GM19467 (cell line): Measurements from ENCODE around the gene SLC25A34.

Experiments used
- ATAC-seq: cut with Tn5 transposase; IDR thresholded peaks from one replicate; pipeline ENCODE4 v1.9.1; 2021; ENCODE audit warnings: mild to moderate bottlenecking, moderate library complexity; ENCODE audit not compliant: unreplicated experiment

The SLC25A34 gene

DNA sequence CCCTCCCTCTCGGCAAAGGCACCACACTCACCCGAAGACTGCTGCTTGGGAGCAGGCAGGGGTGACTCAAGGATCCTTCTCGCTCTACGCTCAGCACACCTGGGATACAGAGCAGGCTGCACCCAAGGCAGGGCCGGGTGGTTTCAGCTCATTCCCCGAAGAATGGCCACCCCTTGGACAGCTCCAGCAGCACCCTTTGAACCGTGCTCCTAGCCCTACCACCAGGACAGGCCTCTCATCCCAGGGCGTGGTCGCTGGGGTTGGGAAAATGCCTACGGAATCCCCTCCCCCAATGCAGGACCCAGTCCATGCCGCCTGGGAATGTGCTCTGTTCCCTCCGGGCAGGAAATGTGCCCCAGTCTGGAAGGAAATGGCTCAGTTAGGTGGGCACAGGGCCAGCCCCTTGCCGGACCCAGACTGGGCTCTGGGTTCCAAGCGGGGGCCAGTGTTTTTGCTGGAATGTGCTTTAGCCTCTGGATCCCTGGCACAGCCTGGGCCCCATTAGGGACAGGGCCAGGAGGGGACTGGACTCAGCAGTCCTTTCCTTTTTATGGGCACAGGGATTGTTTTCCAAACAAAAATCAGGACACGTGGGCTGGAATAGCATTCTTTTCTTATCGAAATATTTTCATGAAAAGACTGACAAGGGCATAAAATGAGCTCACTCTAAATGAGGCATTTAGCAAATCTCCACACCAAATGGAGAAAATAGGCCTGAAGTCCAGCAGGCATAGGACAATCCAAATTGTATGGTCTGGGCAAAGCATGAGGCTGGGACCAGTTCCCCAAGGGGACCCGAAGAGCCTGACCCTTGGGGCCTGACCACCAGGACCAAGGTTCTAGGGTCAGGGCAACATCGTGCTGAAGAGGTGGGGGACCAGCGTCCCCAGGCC lies 13.6 kb downstream of the SLC25A34 start:
- no peak for ATAC-seq

DNA sequence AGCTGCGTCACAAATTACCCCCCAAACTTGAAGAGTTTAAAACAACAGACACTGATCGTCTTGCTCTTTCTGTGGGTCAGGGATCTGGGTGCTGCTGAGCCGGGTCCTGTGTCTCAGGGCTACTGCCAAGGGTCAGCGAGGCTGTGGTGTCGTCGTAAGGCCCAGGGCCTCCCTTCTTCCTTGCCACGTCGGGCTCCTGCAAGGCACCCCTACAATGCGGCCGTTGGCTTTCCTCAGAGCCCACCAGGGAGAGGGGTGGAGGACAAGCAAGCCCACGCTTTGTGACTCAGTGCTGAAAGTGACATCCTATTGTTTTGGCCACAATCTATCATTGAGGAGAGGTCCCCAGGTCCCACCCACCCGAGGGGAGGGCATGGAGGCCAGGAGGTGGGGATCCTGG lies 14.9 kb downstream of the SLC25A34 start:
- no peak for ATAC-seq

DNA sequence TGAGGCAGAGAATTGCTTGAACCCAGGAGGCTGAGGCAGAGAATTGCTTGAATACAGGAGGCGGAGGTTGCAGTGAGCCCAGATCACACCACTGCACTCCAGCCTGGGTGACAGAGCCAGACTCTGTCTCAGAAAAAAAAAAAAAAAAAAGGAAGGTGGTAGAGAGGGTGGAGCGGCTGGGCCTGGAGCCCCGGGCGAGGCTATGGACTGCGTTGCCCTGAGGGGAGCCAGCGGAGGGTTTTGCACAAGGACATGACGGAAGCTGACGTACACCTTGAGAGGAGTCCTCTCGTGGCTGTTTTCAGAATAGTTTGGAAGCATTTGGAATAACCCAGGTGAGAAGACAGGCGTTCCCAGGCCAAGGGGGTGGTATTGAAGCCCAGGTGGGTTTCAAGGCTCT lies 15.7 kb downstream of the SLC25A34 start:
- ATAC-seq = no peak

DNA sequence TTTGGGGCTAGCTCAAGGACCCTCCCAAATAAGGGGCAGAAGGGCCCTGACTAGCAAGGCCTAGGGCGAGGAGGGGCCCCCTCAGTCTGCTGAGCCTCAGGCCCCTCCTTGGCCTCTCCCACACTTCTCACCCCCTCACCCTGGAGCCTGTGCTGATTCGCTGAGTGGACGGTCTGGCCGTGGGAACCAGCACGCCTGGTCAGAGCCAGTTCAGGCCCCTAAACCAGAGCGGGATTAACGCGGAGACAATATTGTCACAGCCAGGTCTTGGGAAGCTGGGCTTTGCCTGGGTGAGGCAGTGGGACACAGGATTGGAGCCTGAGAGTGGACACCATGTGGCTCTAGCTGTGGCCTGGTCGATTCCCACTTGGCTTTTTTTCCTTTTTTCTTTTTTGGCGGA lies 17.7 kb downstream of the SLC25A34 start:
- no peak for ATAC-seq

DNA sequence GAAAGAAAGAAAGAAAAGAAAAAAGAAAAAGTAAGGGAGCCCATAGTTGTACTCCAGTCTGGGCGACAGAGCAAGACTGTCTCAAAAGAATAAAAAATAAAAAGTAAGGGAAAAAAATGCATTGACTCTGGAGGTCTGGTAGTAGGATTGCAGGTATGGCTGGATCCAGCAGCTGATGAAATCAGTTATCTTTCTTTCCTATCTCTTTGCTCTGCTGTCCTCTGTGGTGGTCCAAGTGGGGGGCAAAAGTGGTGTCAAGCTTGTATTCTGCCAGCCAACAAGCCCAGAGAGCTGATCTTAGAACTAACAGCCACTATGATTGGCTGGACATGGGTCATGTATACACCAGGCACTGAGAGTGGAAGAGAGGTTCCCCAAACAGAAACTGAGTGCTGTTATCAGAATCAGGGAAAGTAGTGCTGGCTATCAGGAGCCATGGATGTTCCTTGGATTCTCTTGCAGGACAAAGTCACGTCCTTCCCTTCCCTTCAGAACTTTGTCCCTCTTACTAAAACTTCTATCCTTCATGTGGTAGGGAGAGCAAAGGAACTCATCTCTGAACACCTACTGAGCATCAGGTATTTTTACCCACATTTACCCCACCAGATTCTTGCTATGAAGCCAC lies 19.1 kb downstream of the SLC25A34 start:
- no peak for ATAC-seq

DNA sequence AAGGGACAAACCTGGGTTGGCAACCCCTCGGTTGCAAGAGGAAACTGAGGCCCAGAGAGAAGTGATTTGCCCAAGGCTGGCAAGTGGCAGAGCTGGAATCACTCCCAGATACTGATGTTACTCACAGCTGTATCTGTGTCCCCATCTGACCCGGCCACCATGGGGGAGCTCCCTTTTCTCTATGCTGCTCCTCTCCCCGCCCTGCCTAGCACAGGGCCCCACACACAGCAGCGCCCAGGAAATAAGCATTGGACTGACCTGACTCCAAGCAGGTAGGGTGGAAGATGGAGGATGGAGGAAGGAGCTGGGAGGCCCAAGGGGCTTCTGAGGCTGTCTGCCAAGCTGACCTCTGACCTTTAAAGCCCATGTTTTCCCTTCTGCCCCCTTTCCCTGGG lies 19.6 kb downstream of the SLC25A34 start:
- ATAC-seq = no peak

DNA sequence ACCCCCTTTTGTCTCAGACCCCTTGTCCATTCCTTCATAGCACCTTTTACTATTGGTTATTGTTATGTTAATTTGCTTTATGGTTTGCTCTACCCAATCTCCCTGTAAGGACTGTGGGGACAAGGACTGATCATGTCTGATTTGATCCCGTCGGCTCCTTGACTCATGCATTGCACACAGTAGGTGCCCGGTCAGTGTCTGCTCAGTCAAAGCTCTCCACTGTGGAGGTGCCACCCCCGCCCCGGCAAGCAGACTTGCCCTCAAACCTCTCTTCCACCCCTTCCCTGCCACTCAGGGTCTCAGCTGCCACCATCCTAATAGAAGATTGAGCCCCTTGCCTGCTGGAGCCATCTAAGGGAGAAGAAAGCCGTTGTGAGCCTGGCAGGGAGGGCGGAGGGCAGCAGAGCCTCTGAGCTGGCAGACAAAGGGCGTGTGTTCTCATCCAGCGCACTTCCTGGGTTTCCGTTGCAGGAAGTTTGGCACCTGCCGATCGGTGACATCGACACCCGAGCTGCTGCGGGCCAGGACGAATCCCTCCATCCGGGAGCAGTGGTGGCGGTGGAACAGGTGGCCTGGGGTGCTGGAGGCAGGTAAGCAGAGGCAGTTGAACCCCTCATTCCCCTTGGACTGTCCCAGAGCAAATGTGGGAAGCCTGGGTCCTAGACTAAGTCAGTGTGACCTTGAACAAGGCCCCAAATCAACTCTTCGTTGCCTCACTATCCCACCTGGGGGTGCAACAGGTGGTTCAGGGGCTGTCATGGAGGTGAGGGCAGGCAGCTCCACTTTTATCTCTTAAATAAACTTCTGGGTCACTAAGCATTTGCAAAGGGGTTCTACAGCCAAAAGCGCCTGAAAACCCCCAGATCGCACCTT lies 20.3 kb downstream of the SLC25A34 start:
- ATAC-seq = no peak

DNA sequence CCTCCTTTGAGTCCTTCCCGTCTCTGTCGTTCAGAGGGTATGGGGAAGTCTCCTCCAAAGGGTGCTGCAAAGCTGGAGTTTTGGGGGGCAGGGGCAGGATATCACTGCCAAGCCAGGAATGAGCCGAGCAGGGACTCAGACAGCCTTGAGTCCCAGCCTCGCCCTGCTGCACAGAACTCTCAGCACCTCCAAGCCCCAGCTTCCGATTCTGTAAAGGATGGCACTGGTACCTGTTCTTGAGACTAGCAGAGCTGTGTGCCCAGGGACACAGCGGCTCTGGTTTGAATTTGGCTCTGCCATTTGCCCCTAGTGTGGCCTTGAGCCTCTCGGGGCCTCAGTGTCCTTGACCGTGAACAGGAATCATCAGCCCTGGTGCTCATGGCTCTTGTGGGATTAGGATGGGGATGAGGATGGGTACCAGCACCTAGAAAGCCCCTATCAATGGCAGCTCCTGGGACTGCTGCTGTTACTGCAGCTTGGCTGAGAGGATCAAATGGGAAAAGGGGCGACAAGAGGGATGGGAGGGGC lies 21.0 kb downstream of the SLC25A34 start:
- ATAC-seq = no peak

DNA sequence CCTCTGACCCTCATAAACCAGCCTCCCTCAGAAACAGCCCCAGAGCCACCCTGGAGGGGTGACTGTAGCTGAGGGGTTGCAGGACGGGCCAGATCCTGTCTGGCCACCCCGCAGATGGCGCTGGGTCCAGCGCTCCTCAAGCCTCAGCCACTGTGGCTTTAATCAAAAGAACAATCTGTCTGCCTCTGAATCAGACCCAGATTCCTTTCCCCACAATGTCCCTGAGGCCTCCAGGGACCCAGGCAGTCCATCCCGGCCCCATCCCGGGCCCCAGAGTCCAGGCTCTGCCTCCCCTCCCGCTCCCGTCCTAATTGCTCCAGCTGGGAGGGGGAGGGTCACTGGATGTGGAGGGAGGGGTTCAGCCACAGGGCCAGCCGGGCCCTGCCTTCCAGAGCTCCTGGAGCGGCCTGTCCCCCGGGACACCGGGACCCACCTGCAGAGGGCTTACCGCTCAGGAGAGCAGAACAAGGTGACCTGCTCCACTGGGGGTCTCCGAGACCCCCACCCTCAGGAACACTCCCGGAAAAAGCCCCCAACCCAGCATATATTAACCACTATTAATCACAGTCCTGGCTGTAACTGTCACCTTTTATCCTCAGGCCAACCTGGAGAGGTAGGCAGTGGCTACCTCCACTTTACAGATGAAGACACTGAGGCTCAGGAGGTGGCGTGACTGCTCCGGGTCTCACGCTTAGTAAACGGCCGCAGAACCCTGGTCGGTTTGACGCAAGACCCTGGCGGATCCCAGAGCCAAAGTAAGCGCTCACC lies 21.7 kb downstream of the SLC25A34 start:
- ATAC-seq = no peak

DNA sequence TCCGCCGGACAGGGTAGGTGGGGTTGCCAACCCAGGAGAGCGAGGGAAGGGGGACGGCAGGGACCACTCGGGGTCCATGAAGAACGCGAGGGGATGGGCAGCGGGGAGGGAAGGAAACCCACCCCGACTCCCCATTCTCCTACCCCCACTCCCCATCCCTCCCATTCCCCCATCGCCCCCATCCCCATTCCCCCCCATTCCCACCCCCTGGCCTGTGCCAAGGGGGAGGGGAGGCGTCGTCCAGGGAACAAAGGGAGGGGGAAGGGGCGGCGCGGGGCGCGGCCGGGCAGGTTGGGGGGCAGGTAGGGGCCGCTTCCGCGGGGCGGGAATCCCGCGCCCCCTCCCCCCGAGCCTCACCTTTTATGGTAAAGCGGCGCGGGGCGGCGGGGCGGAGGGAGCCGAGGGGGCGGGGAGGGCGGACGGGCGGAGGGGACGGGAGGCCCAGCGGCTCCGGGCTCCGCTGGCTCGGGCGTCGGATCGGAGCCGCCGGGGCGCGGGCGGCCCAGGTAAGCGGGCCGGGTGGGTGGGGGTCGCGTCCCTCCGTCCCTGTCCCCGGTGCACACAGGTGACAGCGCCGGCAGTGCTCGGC lies 22.4 kb downstream of the SLC25A34 start, which contains the start of gene FBLIM1:
Gene FBLIM1, plus strand, starts transcription at position 453 of the 589 bp plus-strand sequence. CDS start 6,189 bp downstream, outside the sequence.
- no peak for ATAC-seq

DNA sequence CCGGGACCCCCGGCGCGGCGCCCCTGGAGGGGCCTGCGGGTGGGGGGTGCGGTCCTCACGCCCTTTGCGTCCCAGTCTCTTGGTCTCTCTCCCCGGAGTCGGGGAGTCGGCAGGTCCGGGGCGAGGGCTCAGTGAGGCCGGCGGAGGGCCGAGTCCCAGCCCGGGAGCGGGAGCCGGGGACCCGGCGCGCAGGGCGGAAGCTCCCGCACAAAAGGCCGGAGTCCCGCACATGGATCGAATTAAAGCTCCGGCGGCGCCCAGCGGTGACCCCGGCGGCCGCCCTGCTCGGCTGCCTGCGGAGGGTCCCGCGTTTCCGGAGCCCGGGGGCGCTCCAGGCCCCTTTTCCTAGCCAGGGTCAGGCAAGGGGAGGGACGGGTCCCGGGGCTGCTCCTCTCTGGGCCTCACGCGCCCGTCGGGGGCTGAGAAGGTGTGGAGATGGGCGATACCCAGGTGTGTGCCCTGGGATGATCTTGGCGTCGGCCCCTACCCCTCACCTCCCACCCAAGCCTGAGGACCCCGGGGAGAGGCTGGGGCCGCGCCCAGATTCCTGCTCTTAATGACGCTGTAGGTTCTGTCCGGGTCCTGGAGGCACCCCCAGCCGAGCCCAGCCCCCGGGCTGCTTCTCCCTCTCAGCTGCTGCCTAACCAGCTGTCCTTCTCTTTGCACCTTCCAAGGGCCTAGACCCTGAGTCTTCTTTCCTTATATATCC lies 23.0 kb downstream of the SLC25A34 start:
- ATAC-seq = no peak

DNA sequence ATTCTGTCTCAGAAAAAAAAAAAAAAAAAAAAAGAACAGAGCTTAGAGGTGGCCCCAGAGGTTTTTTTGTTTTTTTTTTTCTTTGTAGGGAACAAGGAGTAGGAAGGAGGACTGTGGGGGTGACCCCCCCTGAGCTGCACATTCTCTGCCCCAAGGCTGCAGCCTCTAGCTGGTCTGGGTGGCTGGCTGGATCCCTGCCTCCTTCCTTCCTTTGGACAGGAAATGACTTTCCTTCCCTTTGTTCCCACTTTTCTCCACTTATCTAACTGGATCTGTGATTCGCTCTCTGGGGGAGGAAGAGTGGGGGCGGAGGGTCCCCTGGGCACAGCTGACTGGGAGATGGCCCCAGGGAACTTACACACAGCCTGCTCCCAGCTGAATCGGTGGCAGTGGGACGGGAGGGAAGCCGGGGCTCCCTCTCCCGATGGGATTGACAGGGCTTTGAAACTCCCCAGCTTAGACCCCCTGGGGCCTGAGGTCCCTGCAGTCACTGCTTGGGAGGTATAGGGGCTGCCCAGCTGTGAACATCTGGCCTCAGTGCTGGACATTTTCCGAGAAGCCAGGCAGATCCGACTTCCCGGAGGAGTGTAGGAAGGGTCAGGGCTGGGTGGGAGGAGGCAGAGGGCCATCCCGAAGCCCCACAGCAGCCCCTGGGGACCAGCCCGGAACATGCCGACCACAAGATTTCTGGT lies 24.6 kb downstream of the SLC25A34 start:
- no peak for ATAC-seq

DNA sequence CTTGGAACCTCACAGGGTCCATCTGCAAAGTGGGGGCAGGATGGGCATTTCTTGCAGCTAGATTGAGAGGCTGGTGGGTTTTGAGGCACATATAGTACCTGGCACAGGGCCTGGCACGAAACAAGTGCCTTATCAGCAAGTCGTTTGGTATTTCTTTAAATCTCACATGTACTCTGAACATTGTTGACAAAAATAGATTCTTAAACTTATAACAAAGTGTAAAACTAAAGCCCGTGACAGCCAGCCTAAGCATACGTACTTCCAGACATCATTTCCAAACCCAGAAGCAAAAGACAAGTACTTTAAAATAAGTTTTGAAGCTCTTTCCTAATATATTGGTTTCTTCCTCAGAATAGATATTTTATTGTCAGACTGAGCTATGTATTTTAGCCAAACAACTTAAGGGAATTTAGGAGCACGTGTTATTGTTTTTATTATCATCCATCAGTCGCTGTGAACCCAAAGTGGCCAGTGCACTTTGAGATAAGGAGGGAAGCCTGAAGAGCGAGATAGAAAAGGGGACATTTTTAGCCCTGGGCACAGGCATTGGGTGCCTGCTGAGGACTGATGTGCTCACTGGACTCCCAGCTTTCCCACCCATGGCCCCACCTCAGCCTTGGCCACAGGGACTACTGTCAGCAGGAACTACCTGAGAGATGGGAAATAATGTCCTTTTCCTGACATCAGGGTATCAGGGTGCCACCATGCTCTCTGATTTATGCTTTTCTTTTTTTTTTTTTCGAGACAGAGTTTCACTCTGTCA lies 25.5 kb downstream of the SLC25A34 start:
- ATAC-seq = no peak

DNA sequence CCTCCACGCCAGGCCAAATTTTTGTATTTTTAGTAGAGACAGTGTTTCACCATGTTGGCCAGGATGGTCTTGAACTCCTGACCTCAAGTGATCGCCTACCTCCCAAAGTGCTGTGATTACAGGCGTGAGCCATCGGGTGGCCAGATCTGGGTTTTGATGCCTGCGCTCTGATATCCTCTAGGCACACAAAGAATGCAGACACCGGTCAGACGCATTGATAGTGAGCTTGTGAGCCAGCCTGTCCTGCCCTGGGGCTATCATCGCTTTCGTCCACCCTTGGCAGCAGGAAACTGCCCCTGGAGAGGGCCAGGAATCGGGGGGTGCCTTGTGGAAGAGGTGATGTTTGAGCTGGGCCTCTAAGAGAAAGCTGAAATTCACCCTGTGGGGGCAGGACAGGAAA lies 26.5 kb downstream of the SLC25A34 start:
- no peak for ATAC-seq

DNA sequence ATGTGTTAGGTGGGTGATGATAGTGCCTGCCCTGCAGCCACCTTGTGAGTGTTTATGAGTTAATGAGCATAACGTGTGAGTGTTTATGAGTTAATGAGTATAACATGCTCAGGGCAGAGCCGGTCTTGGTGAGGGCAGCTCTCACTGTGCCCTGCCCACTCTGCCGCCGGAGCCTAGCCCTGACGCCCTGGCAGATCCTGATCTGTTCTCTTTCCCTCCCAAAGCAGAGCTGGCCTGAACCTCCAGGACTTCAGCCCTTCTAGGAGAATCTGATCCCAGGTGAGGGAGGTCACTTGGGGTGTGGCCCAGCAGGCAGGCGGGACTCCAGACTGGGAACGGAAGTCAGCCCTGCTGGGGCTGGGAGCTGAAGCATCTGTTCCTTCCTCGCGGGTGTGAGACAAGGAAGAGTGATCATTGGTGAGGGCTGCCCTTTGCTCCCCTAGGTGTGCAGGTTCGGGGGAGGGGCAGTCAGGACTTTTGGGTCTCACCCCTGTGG lies 28.3 kb downstream of the SLC25A34 start:
- no peak for ATAC-seq

DNA sequence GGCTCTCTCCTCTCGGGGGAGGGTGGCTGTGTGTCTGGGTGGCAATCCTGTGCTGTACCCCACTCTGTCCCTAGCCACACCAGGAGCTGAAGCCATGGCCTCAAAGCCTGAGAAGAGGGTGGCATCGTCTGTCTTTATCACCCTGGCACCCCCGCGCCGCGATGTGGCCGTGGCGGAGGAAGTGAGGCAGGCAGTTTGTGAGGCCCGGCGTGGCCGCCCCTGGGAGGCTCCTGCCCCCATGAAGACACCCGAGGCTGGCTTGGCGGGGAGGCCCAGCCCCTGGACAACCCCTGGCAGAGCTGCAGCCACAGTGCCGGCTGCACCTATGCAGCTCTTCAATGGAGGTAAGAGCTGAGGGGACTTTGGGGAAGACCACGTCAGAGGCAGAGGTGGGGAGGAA lies 28.8 kb downstream of the SLC25A34 start:
- no peak for ATAC-seq

DNA sequence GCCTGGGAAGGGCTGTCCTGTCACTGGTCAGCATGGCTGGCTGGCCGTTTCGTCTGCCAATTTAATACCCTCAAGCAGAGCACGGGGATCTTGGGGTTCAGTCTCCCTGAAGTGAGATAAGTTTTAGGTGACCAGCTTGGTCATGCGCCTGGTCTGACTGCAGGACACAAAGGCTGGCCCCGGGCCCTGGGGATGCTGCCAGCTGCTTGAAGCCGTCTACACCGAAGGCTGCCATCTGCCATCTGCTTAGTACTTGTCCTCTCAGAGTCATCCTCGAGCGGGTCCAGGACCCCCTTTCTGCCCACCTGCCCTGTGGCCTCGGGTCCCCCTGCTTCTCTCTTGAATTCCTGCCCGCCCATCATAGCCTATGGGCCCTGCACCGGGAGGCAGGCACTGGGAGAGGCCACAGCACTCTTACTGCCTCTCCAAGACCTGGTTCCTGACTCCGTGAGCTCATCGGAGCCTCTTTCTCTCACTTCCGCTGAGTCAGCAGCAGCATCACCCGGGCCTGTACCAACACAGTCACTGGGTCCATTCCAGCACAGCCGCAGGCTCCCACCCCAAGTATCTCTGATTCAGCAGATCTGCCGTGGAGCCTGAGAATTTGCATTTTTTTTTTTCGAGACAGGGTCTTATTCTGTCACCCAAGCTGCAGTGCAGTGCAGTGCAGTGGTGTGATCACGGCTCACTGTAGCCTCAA lies 29.6 kb downstream of the SLC25A34 start:
- no peak for ATAC-seq
